IMR-90 (cell line): ENCODE results near the gene COL9A2. TPM values are rescaled to one million over a fixed set of nuclear protein-coding genes. Genes with fewer than 3 reads are reported as not detected.

ENCODE experiments used
- BHLHE40 ChIP-seq: fragments of 150-350 bp; IDR thresholded peaks from 2 replicates; pipeline ENCODE4 v1.6.1; 2016; ENCODE audit warnings: mild to moderate bottlenecking, low read depth, low read length
- CEBPB ChIP-seq: IDR thresholded peaks from 2 replicates; pipeline ENCODE4 v1.6.1; 2012; ENCODE audit warnings: low read depth, low read length, improper control_type of control experiment
- CHD1 ChIP-seq: IDR thresholded peaks from 2 replicates; pipeline ENCODE4 v1.6.1; 2012; ENCODE audit warnings: low read depth, low read length, improper control_type of control experiment
- CTCF ChIP-seq: conservative IDR thresholded peaks from 2 replicates; pipeline ENCODE4 v1.5.1; 2012; ENCODE audit warnings: mild to moderate bottlenecking, low read depth, low read length, improper control_type of control experiment
- RFX5 ChIP-seq: IDR thresholded peaks from 2 replicates; pipeline ENCODE4 v1.8.0; 2012; ENCODE audit warnings: low read depth, mild to moderate bottlenecking, low read length, moderate library complexity
- SMC3 ChIP-seq: fragments of 150-350 bp; IDR thresholded peaks from 2 replicates; pipeline ENCODE4 v1.6.1; 2016; ENCODE audit warnings: low read depth, mild to moderate bottlenecking, antibody characterized with exemption, low read length, moderate library complexity
- polyA plus RNA-seq, 3 experiments: library from polyadenylated mRNA; depleted of rRNA; stranded (reverse); fragments of >200 nt; gene quantifications; 2 replicates each; pipeline ENCODE4 v1.2.3, GENCODE V29; 2012; ENCODE audit warnings: low replicate concordance in 1 of 3
- total RNA-seq: library from RNA; depleted of rRNA; stranded (reverse); fragments of >200 nt; gene quantifications from 2 replicates; pipeline ENCODE4 v1.2.3, GENCODE V29; 2012

The COL9A2 gene
- total and polyA plus RNA-seq, 2 of the 4 experiments (the other 2 are of a cell fraction) = 0.90 to 1.6 TPM

GRCh38 chr1:40311692-40312091 is 5.4 kb downstream of the COL9A2 start (continued):
- TF ChIP-seq CTCF (no peak), CEBPB (no peak), CHD1 (no peak), SMC3 (no peak), BHLHE40 (no peak), RFX5 (no peak)
